ENCODE data around the gene CHD9.

CHD9 gene

GRCh38 chr16:53029971-53030370 lies 24.8 kb upstream of the CHD9 start:
- no peak for TF ChIP-seq POLR2AphosphoS5 (IDR thresholded peaks at IDR 0.05; ENCODE audit: low read depth, low read length)
- TF ChIP-seq REST (IDR thresholded peaks at IDR 0.05; ENCODE audit: insufficient read depth in 1 of 2, low read depth in 2 of 2, low read length in 2 of 2), result no peak
- TF ChIP-seq SIN3A (IDR thresholded peaks at IDR 0.05; ENCODE audit: borderline replicate concordance, insufficient read depth, low read length), result no peak
- no peak for TF ChIP-seq TAF1 (IDR thresholded peaks at IDR 0.05; ENCODE audit: borderline replicate concordance, insufficient read depth, low read length)
- TF ChIP-seq FOXP2 (optimal IDR thresholded peaks at IDR 0.05; ENCODE audit: borderline replicate concordance, extremely low read depth, extremely low read length, insufficient read depth), result no peak

- TF ChIP-seq TAF1 (IDR thresholded peaks at IDR 0.05; ENCODE audit: borderline replicate concordance, insufficient read depth, low read length) (no peak), FOXP2 (optimal IDR thresholded peaks at IDR 0.05; ENCODE audit: borderline replicate concordance, extremely low read depth, extremely low read length, insufficient read depth) (no peak), SIN3A (IDR thresholded peaks at IDR 0.05; ENCODE audit: borderline replicate concordance, insufficient read depth, low read length) (no peak), REST (IDR thresholded peaks at IDR 0.05; ENCODE audit: insufficient read depth in 1 of 2, low read depth in 2 of 2, low read length in 2 of 2) (no peak), POLR2AphosphoS5 (IDR thresholded peaks at IDR 0.05; ENCODE audit: low read depth, low read length) (no peak)
Observed at GRCh38 chr16:53031323-53031942, 23.4 kb upstream of the CHD9 start.

GRCh38 chr16:53034306-53034705 lies 20.5 kb upstream of the CHD9 start:
- TF ChIP-seq SIN3A (IDR thresholded peaks at IDR 0.05; ENCODE audit: borderline replicate concordance, insufficient read depth, low read length), result no peak
- TF ChIP-seq TAF1 (IDR thresholded peaks at IDR 0.05; ENCODE audit: borderline replicate concordance, insufficient read depth, low read length), result no peak
- TF ChIP-seq REST (IDR thresholded peaks at IDR 0.05; ENCODE audit: insufficient read depth in 1 of 2, low read depth in 2 of 2, low read length in 2 of 2), result no peak
- no peak for TF ChIP-seq POLR2AphosphoS5 (IDR thresholded peaks at IDR 0.05; ENCODE audit: low read depth, low read length)
- TF ChIP-seq FOXP2 (optimal IDR thresholded peaks at IDR 0.05; ENCODE audit: borderline replicate concordance, extremely low read depth, extremely low read length, insufficient read depth), result no peak

DNA sequence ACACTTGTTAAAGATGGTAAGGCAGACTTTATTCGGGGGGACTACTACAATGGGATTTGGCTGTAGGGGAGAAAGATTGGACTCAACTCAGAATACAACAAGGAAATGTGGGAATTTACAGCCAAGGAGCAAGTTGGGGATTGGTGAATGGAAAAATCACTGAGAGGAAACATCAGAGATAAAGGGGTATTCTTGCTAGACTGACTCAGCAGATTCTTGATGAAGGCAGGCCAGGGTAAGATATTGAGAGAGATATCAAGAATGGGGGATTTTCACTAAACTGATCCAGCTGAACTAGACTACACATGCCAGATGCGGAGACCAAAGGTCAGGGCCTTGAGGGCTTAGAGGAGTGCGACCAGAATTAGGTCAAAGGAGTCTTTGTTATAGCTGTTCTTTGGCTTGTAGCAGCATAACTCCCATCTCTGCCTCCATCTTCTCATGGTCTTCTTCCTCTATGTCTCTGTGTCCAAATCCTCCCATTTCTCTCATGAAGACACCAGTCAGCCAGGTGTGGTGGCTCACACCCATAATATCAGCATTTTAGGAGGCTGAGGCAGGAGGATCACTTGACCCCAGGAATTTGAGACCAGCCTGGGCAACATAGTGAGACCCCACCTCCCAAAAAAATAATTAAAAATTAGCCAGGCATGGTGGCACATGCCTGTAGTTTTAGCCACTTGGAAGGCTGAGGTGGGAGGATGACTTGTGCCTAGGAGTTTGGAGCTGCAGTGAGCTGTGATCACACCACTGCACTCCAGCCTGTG lies 19.4 kb upstream of the CHD9 start:
- no peak for TF ChIP-seq POLR2AphosphoS5 (IDR thresholded peaks at IDR 0.05; ENCODE audit: low read depth, low read length)
- TF ChIP-seq FOXP2 (optimal IDR thresholded peaks at IDR 0.05; ENCODE audit: borderline replicate concordance, extremely low read depth, extremely low read length, insufficient read depth), result no peak
- TF ChIP-seq REST (IDR thresholded peaks at IDR 0.05; ENCODE audit: insufficient read depth in 1 of 2, low read depth in 2 of 2, low read length in 2 of 2), result no peak
- no peak for TF ChIP-seq SIN3A (IDR thresholded peaks at IDR 0.05; ENCODE audit: borderline replicate concordance, insufficient read depth, low read length)
- TF ChIP-seq TAF1 (IDR thresholded peaks at IDR 0.05; ENCODE audit: borderline replicate concordance, insufficient read depth, low read length), result no peak

Data from PFSK-1 (cell line).